H1 (cell line): Measurements from ENCODE around the gene DOCK10. TPM values are rescaled to one million over a fixed set of nuclear protein-coding genes. Genes with fewer than 3 reads are reported as not detected.

Experiments used
- CTCF ChIA-PET: fragments of 300-600 bp; sonication (Branson Sonifier 250); formaldehyde crosslinking; loops from one replicate; lab custom pipeline; 2021; ENCODE audit not compliant: partially characterized antibody; lab: Charles Lee
- POLR2A ChIA-PET: fragments of 300-600 bp; sonication (Branson Sonifier 250); formaldehyde crosslinking; loops from one replicate; lab custom pipeline; 2021; ENCODE audit warnings: inconsistent platforms; ENCODE audit not compliant: partially characterized antibody; lab: Charles Lee
- DNase-seq, 2 experiments: peaks; one replicate each; pipeline versions ENCODE4 v3.0.0 to v3.0.0-alpha.2; 2010 to 2022; ENCODE audit warnings: low spot score in 2 of 2, low read depth in 1 of 2, mixed read lengths in 1 of 2
- FAIRE-seq: peaks from 2 replicates; lab custom pipeline; 2011; peaks lifted over from hg19 to GRCh38; lab: Jason Lieb, UNC
- H2AFZ ChIP-seq: 2 replicates; pipeline ENCODE4 v1.8.1; 2012; ENCODE audit warnings: low read length, inconsistent platforms
- H2AK5ac ChIP-seq: 2 replicates; pipeline ENCODE4 v1.6.1; 2013; ENCODE audit warnings: low read depth, low read length
- H2BK120ac ChIP-seq: replicated peaks from 2 replicates; pipeline ENCODE3; 2013; ENCODE audit warnings: low read depth, low read length, inconsistent platforms
- H2BK12ac ChIP-seq: 2 replicates; pipeline ENCODE4 v1.6.1; 2013; ENCODE audit warnings: low read depth, low read length
- H2BK15ac ChIP-seq: 2 replicates; pipeline ENCODE4 v1.6.1; 2013; ENCODE audit warnings: low read length
- H2BK20ac ChIP-seq: 2 replicates; pipeline ENCODE4 v1.6.1; 2013; ENCODE audit warnings: low read length
- H2BK5ac ChIP-seq: 2 replicates; pipeline ENCODE4 v1.6.1; 2013; ENCODE audit warnings: low read depth, low read length
- H3K14ac ChIP-seq: 2 replicates; pipeline ENCODE4 v1.6.1; 2013; ENCODE audit warnings: inconsistent platforms; ENCODE audit not compliant: insufficient read length
- H3K18ac ChIP-seq: 2 replicates; pipeline ENCODE4 v1.6.1; 2013; ENCODE audit warnings: low read length; ENCODE audit errors: extremely low read depth
- H3K23ac ChIP-seq: 2 replicates; pipeline ENCODE4 v1.6.1; 2013; ENCODE audit warnings: inconsistent platforms; ENCODE audit not compliant: insufficient read length
- H3K23me2 ChIP-seq: 2 replicates; pipeline ENCODE4 v1.6.1; 2013; ENCODE audit warnings: low read depth, low read length
- H3K27ac ChIP-seq: 2 replicates; pipeline ENCODE4 v1.6.1; 2011; ENCODE audit warnings: low read depth, low read length, inconsistent platforms
- H3K27me3 ChIP-seq, 4 experiments: replicated peaks in 1 of 4; 1 replicate in 1 of 4; 2 replicates in 3 of 4; pipeline versions ENCODE4 v1.6.1 to v1.8.1; 2011 to 2013; ENCODE audit warnings: low read length in 3 of 4, mild to moderate bottlenecking in 3 of 4, inconsistent platforms in 2 of 4, mixed read lengths in 2 of 4, moderate library complexity in 1 of 4; ENCODE audit not compliant: control insufficient read depth in 3 of 4, insufficient read depth in 3 of 4; ENCODE audit errors: extremely low read depth in 1 of 4
- H3K36me3 ChIP-seq, 4 experiments: 2 replicates each; pipeline versions ENCODE4 v1.6.1 to v1.8.1; 2011 to 2013; ENCODE audit warnings: mild to moderate bottlenecking in 4 of 4, low read length in 3 of 4, moderate library complexity in 2 of 4, control low read depth in 1 of 4, inconsistent platforms in 1 of 4; ENCODE audit not compliant: insufficient read depth in 4 of 4, control insufficient read depth in 2 of 4
- H3K4ac ChIP-seq: replicated peaks from 2 replicates; pipeline ENCODE3; 2013; ENCODE audit warnings: low read length, low read depth, mixed read lengths, inconsistent platforms; ENCODE audit not compliant: insufficient read length
- H3K4me1 ChIP-seq, 4 experiments: replicated peaks in 1 of 4; 1 replicate in 1 of 4; 2 replicates in 3 of 4; pipeline versions ENCODE4 v1.6.1 to v1.8.1; 2011 to 2013; ENCODE audit warnings: low read length in 3 of 4, inconsistent platforms in 2 of 4, mixed read lengths in 1 of 4; ENCODE audit not compliant: insufficient read depth in 4 of 4, control insufficient read depth in 3 of 4
- H3K4me2 ChIP-seq, 2 experiments: 2 replicates each; pipeline versions ENCODE4 v1.6.1 to v1.8.1; 2011 to 2013; ENCODE audit warnings: low read depth in 2 of 2, low read length in 2 of 2, control low read depth in 1 of 2, inconsistent platforms in 1 of 2, mild to moderate bottlenecking in 1 of 2; ENCODE audit not compliant: insufficient read depth in 1 of 2
- H3K4me3 ChIP-seq, 4 experiments: fragments of 200-600, 300-600 bp in 1 of 4; sonication (generic), shearing (Covaris generic), sonication (Bioruptor Twin) in 1 of 4; 2 replicates each; pipeline versions ENCODE4 v1.5.1 to v1.8.1; 2011 to 2016; ENCODE audit warnings: low read length in 4 of 4, low read depth in 3 of 4, control low read depth in 2 of 4, inconsistent platforms in 2 of 4, mild to moderate bottlenecking in 2 of 4, mixed read lengths in 1 of 4, moderate library complexity in 1 of 4; ENCODE audit not compliant: insufficient read depth in 2 of 4; ENCODE audit errors: extremely low read depth in 1 of 4
- H3K56ac ChIP-seq: replicated peaks from 2 replicates; pipeline ENCODE3; 2013; ENCODE audit warnings: low read depth, mild to moderate bottlenecking, mixed read lengths, low read length, inconsistent platforms; ENCODE audit not compliant: insufficient read length
- H3K79me1 ChIP-seq: 2 replicates; pipeline ENCODE4 v1.6.1; 2013; ENCODE audit warnings: low read depth, low read length, control low read depth
- H3K79me2 ChIP-seq, 2 experiments: 2 replicates each; pipeline versions ENCODE4 v1.6.1 to v1.8.1; 2012 to 2013; ENCODE audit warnings: low read length in 2 of 2, mild to moderate bottlenecking in 2 of 2, inconsistent platforms in 1 of 2; ENCODE audit not compliant: insufficient read depth in 2 of 2, control insufficient read depth in 1 of 2
- H3K9ac ChIP-seq, 4 experiments: replicated peaks in 1 of 4; 1 replicate in 1 of 4; 2 replicates in 3 of 4; pipeline versions ENCODE4 v1.6.1 to v1.8.1; 2011 to 2013; ENCODE audit warnings: low read depth in 3 of 4, low read length in 3 of 4, control low read depth in 2 of 4, mild to moderate bottlenecking in 2 of 4, moderate library complexity in 2 of 4, inconsistent platforms in 1 of 4; ENCODE audit errors: extremely low read depth in 1 of 4
- H3K9me3 ChIP-seq, 2 experiments: 2 replicates each; pipeline versions ENCODE4 v1.6.1 to v1.8.1; 2012 to 2013; ENCODE audit warnings: mild to moderate bottlenecking in 2 of 2, moderate library complexity in 2 of 2, control low read depth in 1 of 2, inconsistent platforms in 1 of 2, low read depth in 1 of 2, low read length in 1 of 2, mixed read lengths in 1 of 2; ENCODE audit not compliant: insufficient read depth in 2 of 2
- H4K20me1 ChIP-seq, 2 experiments: replicated peaks in 1 of 2; 2 replicates each; pipeline versions ENCODE3 to v1.8.1; 2011 to 2013; ENCODE audit warnings: inconsistent platforms in 2 of 2, low read length in 2 of 2, mild to moderate bottlenecking in 1 of 2; ENCODE audit not compliant: insufficient read depth in 2 of 2, control insufficient read depth in 1 of 2
- H4K5ac ChIP-seq: 2 replicates; pipeline ENCODE4 v1.6.1; 2013; ENCODE audit warnings: low read length, low read depth, mixed read lengths, inconsistent platforms; ENCODE audit not compliant: insufficient read length
- H4K8ac ChIP-seq: 2 replicates; pipeline ENCODE4 v1.8.0; 2013; ENCODE audit warnings: mild to moderate bottlenecking, moderate library complexity, low read length, inconsistent platforms; ENCODE audit not compliant: insufficient read depth; ENCODE audit errors: extremely low read depth
- H4K91ac ChIP-seq: replicated peaks from 2 replicates; pipeline ENCODE3; 2013; ENCODE audit warnings: low read length, mixed read lengths, inconsistent platforms; ENCODE audit not compliant: insufficient read length
- CBX5 ChIP-seq: fragments of 300-800, 300-1000 bp; sonication (generic); IDR thresholded peaks from 2 replicates; pipeline ENCODE4 v1.7.1; 2016; ENCODE audit warnings: antibody characterized with exemption, low read length, low read depth
- CHD1 ChIP-seq: IDR thresholded peaks from 2 replicates; pipeline ENCODE4 v1.6.1; 2012; ENCODE audit warnings: low read depth, low read length, improper control_type of control experiment
- KDM4A ChIP-seq: IDR thresholded peaks from one replicate; pipeline ENCODE4 v1.7.1; 2012; ENCODE audit warnings: low read depth, mild to moderate bottlenecking, moderate library complexity, low read length, inconsistent platforms; ENCODE audit not compliant: severe bottlenecking
- KDM5A ChIP-seq: fragments of 200-600 bp; IDR thresholded peaks from 2 replicates; pipeline ENCODE4 v1.7.1; 2012; ENCODE audit warnings: mild to moderate bottlenecking, low read length, inconsistent platforms, mixed read lengths
- POLR2A ChIP-seq, 2 experiments: IDR thresholded peaks; 1 replicate in 1 of 2; 2 replicates in 1 of 2; pipeline ENCODE4 v1.6.1; 2011; ENCODE audit warnings: low read depth in 2 of 2, low read length in 2 of 2, mild to moderate bottlenecking in 2 of 2; ENCODE audit errors: control extremely low read depth in 1 of 2
- POLR2AphosphoS5 ChIP-seq: IDR thresholded peaks from 2 replicates; pipeline ENCODE4 v1.6.1; 2011; ENCODE audit warnings: low read depth, low read length
- POU5F1 ChIP-seq: IDR thresholded peaks from 2 replicates; pipeline ENCODE4 v1.6.1; 2011; ENCODE audit warnings: low read depth, mild to moderate bottlenecking, low read length, moderate library complexity
- TAF1 ChIP-seq: IDR thresholded peaks from 2 replicates; pipeline ENCODE4 v1.6.1; 2011; ENCODE audit warnings: mild to moderate bottlenecking, low read depth, low read length
- WGBS, 2 experiments: shearing (Covaris generic) in 1 of 2; methylation state at CpG; one replicate each; pipeline versions ENCODE4 v1.1.6 to v1.1.7; 2013 to 2015; ENCODE audit warnings: low lambda C conversion rate in 2 of 2, mixed read lengths in 2 of 2, inconsistent platforms in 1 of 2, low coverage in 1 of 2, missing lambda C conversion rate in 1 of 2; ENCODE audit not compliant: insufficient replicate concordance in 2 of 2, insufficient coverage in 1 of 2, insufficient read length in 1 of 2; ENCODE audit errors: extremely low coverage in 1 of 2, missing lambda C conversion rate in 1 of 2; 5-methylcytosine and 5-hydroxymethylcytosine counted together
- polyA plus RNA-seq, 7 experiments: library from polyadenylated mRNA; depleted of rRNA in 3 of 7; stranded (reverse) in 5 of 7; unstranded in 2 of 7; fragments of >200 nt in 5 of 7; fragments of 200-250 nt in 2 of 7; gene quantifications; 1 replicate in 5 of 7; 2 replicates in 1 of 7; 4 replicates in 1 of 7; pipeline versions ENCODE4 v1.2.1 to v1.2.3, GENCODE V29; 2011 to 2013; ENCODE audit warnings: missing spikeins in 2 of 7, mixed read lengths in 2 of 7
- total RNA-seq: library from RNA; stranded (reverse); fragmentation: NEBNext Ultra II Directional; extraction: Animal tissue kit (Norgen Biotek cat#: 25700); gene quantifications from 2 replicates; pipeline ENCODE4 v1.2.1, GENCODE V29; 2021
- TF ChIP-seq, protein P1 (sequence below): IDR thresholded peaks from 2 replicates; pipeline ENCODE4 v1.6.1; 2012; ENCODE audit warnings: low read length, inconsistent platforms

The DOCK10 gene
- total and polyA plus RNA-seq, 2 of the 8 experiments (the other 6 are each of a cell fraction or from before 2014, with no cell fraction given): 0.33 to 1.6 TPM

DNA sequence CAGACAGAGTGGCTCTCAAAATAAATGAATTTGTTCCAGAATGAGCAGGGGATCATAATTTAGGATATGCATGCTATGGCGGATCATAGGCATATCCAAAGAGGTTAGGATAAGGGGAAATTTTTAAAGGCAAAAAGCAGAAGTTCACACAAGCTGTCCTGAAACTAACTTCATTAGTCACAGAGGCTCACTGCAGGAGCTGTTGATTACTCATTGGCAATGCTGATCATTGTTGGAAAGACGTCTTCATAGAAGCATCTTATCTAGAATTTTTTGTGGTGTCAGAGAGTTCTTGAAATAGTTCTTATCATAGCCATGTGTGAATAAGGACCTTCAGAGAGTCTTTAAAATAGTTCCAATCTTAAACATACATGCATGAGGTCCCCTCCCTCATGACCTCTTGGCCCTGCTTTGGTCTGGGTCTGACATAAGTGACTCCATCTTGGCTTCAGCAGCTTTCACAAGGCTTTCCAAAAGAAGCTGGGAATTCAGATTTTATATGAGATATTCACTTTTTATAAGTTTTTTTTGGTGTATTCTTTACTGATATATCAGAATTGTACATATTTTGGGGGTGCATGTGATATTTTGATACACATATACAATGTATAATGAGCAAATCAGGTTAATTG is 318.6 kb downstream of the DOCK10 start:
- Histone ChIP-seq H3K18ac (no peak overlapping the region), H3K4me2 (no peak overlapping the region), H3K4me3 (no peak overlapping the region), H3K79me2 (no peaks in the 10 kb centered on the region), H3K9me3 (peaks cover 0 to 2% of the 10 kb centered on the region in 2 experiments; a peak in 2 of 4 replicates), H2BK5ac (no peak overlapping the region), H2BK20ac (no peak overlapping the region), H3K27ac (no peak overlapping the region), H3K23ac (no peak overlapping the region), H4K20me1 (no peaks in the 10 kb centered on the region), H3K36me3 (no peaks in the 10 kb centered on the region), H4K91ac (no peak overlapping the region), H3K23me2 (no peaks in the 10 kb centered on the region), H2BK15ac (no peak overlapping the region), H3K4ac (no peak overlapping the region), H3K79me1 (no peaks in the 10 kb centered on the region), H3K27me3 (no peaks in the 10 kb centered on the region), H3K9ac (no peak overlapping the region), H2AK5ac (no peak overlapping the region), H3K4me1 (no peaks in the 10 kb centered on the region), H4K8ac (no peak overlapping the region), H2BK120ac (no peak overlapping the region), H2AFZ (no peak overlapping the region), H3K56ac (no peak overlapping the region), H3K14ac (no peak overlapping the region), H2BK12ac (no peak overlapping the region), H4K5ac (no peak overlapping the region)
- FAIRE-seq (no peak), DNase-seq (no peak)
- ChIA-PET POLR2A (no interaction called here), CTCF (interaction anchor here (1.1 to 1.7 kb wide), 5 partner anchors 24 to 274 kb away, joined by 3 to 4 read pairs (median 3); no protein-coding TSS in a partner anchor)
- WGBS, 2 experiments: 96% methylated on average over 2 of the region's 2 CpGs; no CpG with 5 or more reads in 1 of the 2 experiments
- TF ChIP-seq TAF1 (no peak), KDM5A (no peak), POLR2AphosphoS5 (no peak), CHD1 (no peak), POU5F1 (no peak), POLR2A (IDR thresholded peaks at IDR 0.05; ENCODE audit: control extremely low read depth in 1 of 2, low read depth in 2 of 2, low read length in 2 of 2) (no peak), CBX5 (no peak), KDM4A (no peak)
- TF ChIP-seq, protein P1, sequence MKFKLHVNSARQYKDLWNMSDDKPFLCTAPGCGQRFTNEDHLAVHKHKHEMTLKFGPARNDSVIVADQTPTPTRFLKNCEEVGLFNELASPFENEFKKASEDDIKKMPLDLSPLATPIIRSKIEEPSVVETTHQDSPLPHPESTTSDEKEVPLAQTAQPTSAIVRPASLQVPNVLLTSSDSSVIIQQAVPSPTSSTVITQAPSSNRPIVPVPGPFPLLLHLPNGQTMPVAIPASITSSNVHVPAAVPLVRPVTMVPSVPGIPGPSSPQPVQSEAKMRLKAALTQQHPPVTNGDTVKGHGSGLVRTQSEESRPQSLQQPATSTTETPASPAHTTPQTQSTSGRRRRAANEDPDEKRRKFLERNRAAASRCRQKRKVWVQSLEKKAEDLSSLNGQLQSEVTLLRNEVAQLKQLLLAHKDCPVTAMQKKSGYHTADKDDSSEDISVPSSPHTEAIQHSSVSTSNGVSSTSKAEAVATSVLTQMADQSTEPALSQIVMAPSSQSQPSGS: no peak
